HG03457 (cell line): ENCODE results near the gene GRID1.

Experiments used
- ATAC-seq: cut with Tn5 transposase; IDR thresholded peaks from one replicate; pipeline ENCODE4 v1.9.1; 2021; ENCODE audit warnings: moderate number of reproducible peaks; ENCODE audit not compliant: unreplicated experiment

Gene GRID1

DNA sequence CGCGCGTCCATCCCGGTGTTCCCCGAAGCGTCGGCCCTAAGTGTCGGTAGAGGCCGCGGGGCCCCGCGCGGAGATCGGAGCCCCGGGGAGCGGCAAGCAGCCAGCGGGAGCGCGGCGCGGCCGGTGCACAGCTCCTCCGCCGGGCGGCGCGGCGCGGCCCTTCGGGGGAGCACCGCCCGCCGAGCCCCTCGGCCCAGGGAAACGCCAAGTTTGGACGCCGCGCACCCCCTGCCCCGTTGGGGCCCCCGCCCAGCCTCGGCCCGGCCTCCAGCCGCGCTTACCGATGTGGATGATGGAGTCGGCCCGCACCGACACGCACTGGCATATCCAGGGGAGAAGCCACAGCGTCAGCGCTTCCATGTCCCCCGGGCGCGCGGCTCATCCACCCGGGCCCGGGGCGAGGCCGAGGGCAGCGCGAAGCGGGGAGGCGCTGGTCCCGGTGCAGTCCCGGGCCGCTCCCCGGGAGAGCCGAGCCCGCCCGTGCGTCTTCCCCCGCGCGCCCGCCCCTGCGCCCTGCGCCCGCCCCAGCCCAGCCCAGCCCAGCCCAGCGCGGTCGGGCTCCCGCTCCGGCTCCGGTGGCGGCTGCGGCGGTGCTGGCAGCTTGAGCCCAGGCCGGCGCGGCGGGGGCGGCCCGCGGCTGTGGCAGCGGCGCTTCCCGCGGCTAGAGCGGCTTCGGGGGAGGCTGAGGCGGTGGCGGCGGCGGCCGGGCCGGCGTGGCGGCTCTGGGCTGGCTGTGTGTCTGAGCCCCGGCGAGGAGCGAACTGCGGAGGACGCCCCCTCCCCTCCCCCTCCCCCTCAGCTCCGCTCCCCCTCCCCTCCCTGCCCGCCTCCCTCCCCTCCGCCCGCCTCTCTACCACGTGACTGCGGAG lies at the start of gene GRID1:
GRID1 (minus strand) TSS at position 763 of the 869 bp plus-strand sequence.
- ATAC-seq = no peak

DNA sequence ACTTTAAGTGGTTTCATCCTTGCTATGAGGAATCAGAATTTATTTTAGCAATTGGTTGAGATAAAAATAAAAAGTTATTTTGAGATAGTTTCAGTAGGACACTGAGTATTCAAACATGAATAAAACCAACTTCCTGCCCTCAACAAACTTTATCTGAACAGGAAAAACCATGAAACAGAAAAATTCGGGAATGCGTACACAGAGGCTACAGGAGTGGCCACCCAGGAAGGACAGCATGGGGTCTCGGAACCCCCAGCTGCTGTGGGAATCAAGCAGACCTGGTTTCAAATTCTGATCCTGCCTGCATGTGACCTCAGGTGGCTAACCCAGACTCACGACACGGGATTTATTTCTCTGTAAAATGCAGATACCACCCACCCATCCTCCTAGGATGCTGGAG lies 49.0 kb upstream of the GRID1 start:
- ATAC-seq = no peak

DNA sequence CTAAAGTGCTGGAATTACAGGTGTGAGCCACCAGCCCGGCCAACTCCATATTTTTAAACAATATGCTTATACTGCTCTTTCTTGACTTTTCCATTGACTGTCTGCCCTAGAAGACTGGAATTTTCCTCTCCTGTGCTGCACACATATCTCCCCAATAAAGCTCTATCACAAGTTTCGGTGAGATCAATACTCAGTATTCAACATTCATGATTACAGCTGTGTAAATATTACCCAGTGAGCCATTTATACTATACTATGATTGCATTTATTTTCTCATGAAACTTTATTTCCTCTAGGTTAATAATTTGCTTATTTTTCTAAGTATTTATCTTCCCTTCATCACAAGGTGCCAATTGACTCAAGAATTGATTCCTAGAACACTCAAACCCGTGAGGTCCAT lies 48.5 kb upstream of the GRID1 start:
- ATAC-seq = no peak

DNA sequence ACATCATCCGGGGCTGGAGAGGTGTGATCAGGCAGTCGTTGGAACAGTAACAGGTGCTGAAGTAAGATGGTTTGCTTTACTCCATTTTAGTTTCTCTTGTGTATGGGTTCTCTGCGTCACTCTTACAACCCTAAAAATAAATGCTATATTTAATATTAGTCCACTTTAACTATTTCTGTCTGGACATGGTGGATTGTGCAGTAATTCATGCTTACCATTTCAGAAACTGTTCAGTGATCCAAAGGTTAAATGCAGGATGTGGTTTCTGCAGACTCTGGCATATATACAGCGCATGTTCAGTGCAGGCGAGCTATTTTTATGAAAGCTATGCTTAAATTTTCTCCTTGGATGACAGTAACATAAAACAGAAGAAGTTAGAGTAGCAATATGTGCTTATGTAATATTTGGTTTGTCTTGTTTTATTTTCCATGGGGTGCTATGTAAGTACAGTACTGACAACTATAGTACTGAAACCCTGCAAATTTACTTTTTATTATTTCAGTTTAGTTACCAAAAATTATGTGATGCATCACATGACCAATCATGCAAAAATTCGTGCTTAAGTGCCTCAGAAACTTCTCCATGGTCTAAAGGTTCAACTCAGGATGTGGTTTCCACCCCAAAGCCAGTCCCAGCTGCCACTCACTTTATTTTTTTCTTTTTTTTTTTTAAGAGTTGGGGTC lies 46.6 kb upstream of the GRID1 start:
- peak; percentile 73 for ATAC-seq

DNA sequence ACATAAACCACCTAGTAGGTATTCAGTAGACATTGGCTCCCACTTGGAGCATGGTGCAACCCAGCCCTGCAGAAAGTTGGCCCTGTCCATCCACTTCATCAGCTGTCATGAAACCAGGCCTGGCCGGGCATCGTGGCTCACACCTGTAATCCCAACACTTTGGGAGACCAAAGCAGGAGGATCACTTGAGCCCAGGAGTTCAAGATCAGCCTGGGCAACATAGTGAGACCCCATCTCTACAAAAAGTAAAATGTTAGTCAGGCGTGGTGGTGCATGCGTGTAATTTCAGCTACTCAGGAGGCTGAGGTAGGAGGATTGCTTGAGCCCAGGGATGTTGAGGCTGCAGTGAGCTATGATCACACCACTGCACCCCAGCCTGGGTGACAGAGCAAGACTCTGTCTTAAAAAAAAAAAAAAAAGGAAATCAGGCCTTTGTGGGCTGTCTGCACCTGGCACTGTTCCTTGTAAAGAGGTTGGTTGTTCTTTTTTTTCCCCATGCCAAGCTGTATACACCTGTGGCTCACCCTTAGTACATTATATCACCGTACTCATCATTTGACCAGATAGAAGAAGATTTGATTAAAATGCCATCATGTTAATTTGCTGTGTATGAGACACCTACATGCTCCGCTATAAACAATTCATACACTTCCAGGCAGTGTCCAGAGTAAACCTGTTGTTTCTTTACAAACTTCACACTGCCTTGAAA lies 45.4 kb upstream of the GRID1 start:
- ATAC-seq = no peak

DNA sequence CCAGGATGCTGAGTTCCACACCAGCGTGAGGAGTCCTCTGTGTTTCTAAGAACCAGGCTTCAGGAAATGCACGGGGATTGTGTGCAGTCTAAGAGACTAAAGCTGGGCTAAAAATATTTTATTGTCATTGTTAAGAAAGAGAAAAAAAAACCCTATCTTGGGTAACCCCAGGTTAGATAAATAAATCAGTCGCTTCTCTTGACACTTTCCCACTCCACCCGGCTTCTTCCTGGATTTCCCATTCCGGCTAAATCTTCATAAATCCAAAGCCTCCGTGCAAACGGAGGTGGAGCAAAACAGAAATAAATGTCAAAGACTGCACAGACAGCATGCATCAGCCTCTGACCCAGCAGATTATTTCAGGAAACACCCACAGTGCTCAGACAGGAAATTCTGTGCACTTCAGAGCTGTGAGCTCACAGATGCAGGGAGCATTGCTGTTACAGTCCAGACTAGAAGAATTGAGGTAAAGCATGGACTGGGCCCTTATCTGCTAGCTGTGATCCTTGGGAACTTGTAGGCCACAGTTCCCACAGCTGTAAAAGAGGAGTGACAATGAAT lies 44.8 kb upstream of the GRID1 start:
- ATAC-seq = peak; percentile 37

DNA sequence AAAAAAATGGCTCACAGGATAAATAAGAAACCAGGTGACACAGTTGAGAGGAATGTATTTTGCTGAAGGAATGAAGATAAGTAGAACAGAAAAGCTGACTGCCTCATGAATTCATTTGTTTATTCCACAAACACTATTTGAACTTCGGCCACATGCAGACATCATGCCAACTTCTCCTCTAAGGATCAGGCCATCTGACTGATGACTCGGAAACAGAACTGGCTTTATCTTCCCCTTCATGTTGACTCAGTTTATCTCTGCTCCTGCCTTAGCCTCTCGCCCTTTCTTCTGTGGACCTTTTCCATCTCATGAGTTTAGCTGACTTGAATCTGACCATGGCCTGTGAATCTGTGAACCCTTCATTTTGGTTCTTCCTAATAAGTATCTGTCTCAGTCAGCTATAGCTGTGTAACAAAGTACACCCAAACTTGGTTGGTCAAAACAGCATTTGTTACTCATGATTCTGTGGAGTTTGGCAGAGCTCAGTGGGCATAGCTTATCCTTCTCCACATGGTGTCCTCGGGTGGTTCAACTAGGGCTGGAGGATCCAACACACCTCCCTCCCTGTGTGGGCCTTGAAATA lies 44.0 kb upstream of the GRID1 start:
- ATAC-seq = no peak

DNA sequence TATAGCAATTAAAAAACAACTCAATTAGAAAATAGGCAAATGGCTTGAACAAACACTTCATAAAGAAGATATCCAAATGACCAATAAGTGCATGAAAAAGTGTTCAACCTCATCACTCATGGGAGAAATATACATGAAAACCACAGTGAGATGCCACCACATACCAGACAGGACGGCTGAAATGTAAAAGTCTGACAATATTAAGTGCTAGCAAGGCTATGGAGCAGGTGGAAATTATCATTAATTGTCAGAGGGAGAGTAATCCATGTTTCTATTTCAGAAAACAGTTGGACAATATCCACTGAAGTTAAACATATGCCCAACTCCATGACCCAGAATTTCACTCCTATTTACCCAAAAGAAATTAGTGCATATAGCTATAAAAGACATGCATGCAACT lies 42.6 kb upstream of the GRID1 start:
- ATAC-seq = no peak

DNA sequence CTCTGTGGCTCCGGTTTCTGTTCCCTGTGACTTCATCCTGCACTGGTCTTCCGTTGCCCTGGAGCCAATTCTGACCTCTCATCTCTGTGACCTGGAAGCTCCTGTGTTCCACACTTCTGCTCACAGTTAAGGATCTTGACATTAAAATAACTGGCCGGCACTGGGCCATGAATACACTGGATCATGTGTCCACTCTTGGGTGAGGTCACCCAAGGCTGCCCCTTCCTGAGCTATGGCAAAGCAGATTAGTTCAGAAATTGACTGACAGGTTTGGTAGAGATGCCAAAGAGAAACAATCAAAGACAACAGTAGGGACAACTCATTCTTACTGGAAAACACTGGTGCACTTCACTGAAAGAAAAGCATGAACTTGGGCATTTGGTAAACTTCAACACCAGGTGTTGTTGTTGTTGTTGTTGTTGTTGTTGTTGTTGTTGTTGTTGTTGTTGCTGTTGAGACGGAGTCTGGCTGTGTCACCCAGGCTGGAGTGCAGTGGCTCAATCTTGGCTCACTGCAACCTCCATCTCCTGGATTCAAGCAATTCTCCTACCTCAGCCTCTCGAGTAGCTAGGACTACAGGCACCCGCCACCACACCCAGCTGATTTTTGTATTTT lies 36.7 kb upstream of the GRID1 start:
- no peak for ATAC-seq

DNA sequence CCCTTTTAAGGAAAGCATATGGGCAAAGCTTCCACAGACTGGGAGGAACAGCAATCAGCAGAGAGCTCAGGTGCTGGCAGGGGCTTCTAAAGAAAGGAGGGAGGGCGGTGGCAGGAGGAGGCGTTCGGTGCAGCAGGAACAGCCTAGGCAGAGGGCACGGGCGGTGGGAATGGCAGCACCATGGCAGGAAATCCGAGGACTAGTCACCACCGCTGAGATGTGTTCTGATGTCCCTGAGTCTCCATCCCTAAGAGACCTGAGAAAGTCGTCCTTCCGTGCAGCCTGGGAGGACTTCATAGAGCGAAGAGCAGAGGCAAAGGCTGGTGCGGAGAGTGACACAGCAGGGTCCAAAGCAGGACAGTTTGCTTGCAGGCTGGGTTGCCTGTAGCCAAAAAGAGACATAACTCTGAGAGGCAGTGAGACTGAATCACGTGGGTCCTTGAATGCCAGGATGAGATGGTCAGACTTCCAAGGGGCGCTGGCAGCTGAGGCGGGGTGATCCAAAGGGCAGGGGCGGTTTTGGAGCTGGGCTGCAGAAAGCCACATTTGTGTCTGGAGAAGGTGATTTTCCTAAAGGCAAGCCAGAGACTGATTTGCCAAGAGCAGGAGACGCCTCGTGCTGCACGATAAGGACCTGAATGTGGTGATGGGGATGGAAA lies 35.8 kb upstream of the GRID1 start:
- no peak for ATAC-seq

DNA sequence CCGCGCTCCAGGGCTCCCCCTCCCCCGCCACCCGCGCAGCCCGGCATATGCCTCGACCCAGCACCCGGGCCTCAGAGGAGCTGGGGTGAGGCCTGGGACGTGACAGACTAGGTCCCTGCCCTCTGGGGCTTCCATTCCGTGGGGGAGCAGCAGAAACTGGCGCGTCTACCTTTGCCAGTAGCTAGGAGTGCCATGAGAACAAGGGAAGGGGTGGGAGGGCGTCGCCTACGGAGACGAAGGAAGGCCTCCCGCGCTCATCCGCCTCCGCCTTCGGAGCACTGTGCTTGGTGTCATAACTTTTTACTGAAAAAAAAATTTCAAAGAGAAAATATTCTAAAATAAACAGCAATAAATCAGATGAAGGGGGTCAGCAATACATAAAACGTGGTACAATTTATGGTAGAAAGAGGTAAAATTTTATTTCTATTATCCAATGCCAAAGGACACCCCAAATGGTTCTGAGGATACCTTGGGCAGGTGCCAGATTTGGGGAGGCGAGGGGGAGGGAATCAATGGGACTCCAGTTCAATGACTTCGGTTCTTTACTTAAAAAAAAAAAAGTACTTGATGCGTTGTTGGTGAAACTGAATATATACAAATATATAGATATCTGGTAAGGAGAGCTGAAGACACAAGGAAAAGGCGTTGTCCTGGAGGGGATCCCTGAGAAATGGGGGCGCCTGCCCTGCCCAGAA lies 35.1 kb upstream of the GRID1 start:
- no peak for ATAC-seq

DNA sequence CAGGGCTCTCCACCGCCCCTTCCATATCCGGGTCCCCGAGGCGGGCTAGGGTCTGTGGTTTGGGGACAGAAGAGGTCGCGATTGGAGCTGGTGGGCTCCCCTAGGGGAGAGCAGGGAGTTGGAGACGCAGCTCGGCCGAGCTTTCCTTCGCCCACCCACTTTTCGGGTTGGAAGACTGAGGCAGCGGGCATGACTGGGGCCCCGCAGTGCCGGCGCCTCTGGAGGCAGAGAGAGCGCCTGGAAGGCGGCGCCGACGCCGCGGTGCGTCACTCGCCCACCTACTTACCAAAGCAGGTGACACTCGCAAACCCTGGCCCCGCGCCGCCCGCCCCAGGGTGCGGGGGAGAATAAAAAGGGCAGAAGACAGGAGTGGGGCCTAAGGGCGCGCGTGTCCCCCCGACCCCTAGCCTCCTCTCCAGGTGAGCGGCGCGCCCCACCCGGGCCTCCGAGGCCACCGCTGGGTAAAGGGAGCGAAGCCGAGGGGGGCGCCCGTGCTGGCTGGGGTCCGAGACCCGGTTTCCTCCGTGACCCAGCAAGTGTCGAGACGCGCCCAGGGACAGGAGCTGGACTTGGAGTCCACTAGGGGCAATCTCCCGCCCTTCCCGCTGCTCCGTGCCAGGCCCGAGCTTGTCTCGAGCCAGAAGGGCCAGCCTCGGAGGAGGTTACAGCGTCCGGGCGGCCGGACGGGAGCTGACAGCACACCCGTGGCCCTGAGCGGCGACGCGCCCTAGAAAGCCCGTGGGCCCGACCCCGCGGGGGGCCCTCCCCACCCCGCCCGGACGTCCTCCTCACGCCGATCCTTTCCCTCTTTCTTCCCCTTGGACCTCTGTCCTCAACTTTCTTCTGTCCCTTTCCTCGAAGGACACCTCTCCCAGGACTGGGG lies 34.4 kb upstream of the GRID1 start:
- ATAC-seq = peak; percentile 31

DNA sequence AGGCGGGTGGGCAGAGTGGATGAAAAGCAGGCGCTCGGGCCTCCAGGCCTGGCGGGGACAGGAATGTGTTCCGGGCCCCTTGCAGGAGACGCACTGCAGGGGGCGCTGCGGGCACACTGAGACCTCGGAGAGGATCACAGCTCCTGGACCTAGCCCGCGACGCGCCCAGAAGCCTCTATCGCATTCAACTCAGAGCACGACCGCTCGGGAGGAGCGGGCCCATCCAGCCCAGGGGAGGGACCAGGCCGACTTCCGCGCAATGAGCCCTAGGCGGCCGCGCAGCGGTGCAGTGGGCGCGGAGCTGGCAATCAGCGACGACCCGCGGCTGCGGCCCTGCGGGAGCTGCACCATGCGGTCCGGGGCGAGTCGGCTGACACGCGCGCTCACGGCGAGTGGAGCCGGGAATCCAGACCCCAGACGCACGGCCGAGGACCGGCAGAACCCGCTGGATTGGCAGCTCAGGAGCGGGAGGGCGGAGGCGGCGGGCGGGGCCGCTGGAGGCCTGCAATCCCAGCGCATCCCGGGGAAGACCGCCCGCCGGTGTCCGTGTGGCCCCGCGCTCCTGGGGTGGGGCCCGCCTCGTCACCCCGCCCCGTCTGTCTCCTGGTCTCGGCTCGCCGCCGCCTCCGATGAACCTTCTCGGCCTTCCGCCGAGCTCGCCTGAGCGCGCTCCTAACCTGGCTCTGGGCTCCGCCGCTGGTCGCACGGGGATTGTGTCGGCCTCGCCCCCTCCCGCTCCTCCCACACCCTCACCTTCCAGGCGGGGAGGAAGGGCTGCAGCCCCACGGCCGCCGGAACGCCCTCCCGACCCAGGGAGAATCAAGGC lies 33.5 kb upstream of the GRID1 start:
- ATAC-seq = peak; percentile 84

DNA sequence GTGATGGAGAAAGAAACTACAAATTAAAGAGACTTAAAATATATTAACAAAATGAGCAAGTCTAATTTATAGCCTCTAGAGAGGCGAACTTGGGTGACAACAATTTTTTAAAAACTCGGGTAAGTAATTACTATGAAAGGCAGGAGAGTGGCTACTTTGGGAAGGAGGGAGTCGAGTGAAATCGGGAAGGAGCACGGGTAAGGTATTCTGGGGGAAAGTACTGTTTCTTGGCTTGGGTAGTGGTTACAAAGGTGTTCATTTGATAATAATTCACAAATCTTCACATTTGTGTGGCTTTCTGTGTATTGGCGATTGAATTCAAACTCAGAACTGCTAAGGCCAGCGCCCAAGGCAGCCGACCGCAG lies 32.9 kb upstream of the GRID1 start:
- no peak for ATAC-seq

DNA sequence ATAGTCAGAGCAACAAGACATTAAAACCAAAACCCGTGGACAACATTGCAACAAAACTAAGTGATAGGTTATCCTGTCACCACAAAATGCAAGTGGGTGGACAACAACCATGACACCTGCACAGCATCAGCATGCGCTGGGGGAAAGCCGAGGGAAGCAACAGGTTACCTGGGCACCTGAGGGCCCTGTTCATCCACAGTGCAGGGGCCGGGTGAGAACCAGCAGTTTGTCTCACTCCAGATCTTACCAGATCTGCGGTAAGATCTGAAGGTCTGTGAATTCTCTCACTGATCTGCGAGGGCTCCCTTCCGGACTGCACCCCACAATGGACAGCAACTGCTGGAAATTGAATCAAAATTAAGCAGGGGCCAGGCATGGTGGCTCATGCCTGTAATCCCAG lies 30.5 kb upstream of the GRID1 start:
- no peak for ATAC-seq

DNA sequence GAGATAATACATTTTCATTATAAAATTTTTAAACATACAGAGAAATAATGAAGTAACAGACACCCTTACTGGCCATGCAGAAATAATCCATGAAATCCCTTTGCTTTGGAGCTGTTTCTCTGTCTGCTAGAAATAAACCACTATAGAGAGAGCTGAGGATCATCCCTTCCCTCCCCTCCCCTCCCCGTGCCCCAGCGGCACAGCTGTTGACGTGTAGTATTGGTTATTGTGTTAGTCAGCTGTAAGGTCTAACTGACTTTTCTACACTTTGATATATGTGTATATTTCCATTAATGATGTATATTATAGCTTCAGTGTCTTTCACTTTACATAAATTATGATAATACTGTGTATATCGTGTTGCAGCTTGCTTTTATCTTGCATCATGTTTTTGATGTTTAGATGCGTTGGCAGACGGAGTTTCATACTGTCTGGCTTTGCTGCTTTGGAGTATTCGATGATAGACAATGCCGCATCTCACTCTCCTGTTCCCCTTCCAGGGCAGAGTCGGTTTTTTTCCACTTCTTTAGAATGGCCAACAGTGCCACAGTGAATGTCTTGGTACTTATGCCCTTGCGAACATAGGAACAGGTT lies 27.4 kb upstream of the GRID1 start:
- ATAC-seq = no peak

DNA sequence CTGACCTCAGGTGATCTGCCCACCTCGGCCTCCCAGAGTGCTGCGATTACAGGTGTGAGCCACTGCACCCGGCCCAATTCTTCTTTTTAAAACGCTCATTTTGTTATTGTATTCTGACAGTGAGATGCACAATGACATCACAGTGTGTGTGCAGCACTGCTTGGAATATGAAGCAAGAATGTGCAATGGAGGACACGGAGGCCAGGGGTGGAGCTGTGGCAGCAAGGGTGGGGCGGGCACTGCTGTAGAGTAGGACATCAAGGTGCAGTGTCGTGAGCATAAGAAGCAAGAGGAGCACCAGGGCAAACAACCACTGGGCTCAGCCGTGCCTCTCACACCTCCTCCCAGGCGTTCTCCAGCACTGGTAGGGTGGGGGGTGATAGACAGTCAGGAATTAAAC lies 26.8 kb upstream of the GRID1 start:
- no peak for ATAC-seq
